HepG2 (cell line): ENCODE results near the gene TRIO. TPM values are rescaled to one million over a fixed set of nuclear protein-coding genes. Genes with fewer than 3 reads are reported as not detected.

Experiments
- AKAP8 ChIP-seq: sonication (generic); formaldehyde crosslinking; IDR thresholded peaks from 2 replicates; pipeline ENCODE4 v1.5.1; 2020; ENCODE audit warnings: mild to moderate bottlenecking, missing genetic modification reagents
- NFYB ChIP-seq: sonication (generic); formaldehyde crosslinking; IDR thresholded peaks from 2 replicates; pipeline ENCODE4 v1.4.0; 2020; ENCODE audit warnings: missing genetic modification reagents
- TAF15 ChIP-seq: fragments of 200-400 bp; formaldehyde crosslinking; IDR thresholded peaks from one replicate; pipeline ENCODE4 v1.6.1; 2018; ENCODE audit warnings: mild to moderate bottlenecking, low read depth, low read length; ENCODE audit not compliant: poor library complexity, severe bottlenecking
- USF2 ChIP-seq, 2 experiments: sonication (generic) in 1 of 2; formaldehyde crosslinking in 1 of 2; IDR thresholded peaks; 2 replicates each; pipeline versions ENCODE4 v1.5.1 to v1.6.1; 2011 to 2020; ENCODE audit warnings: borderline replicate concordance in 1 of 2, low read depth in 1 of 2, low read length in 1 of 2, mild to moderate bottlenecking in 1 of 2, missing genetic modification reagents in 1 of 2, moderate library complexity in 1 of 2
- ZBTB44 ChIP-seq: sonication (generic); formaldehyde crosslinking; IDR thresholded peaks from 2 replicates; pipeline ENCODE4 v1.4.0; 2020; ENCODE audit warnings: missing genetic modification reagents
- ZFP36L2 ChIP-seq: sonication (generic); formaldehyde crosslinking; IDR thresholded peaks from 2 replicates; pipeline ENCODE4 v1.4.0; 2020; ENCODE audit warnings: missing genetic modification reagents
- ZNF597 ChIP-seq: sonication (generic); formaldehyde crosslinking; IDR thresholded peaks from 2 replicates; pipeline ENCODE4 v1.5.0; 2020; ENCODE audit warnings: missing genetic modification reagents
- polyA plus RNA-seq, 8 experiments: library from polyadenylated mRNA; depleted of rRNA in 3 of 8; stranded (reverse) in 7 of 8; unstranded in 1 of 8; fragments of >200 nt; fragmentation: Illumina TruSeq in 4 of 8; extraction: Trizol in 4 of 8; gene quantifications; 2 replicates each; pipeline versions ENCODE4 v1.2.1 to v1.2.3, GENCODE V29; 2011 to 2016; ENCODE audit warnings: low read depth in 4 of 8, missing spikeins in 1 of 8, mixed read lengths in 1 of 8; ENCODE audit not compliant: insufficient read depth in 1 of 8
- total RNA-seq, 5 experiments: library from RNA; depleted of rRNA; stranded (reverse); fragments of >200 nt; fragmentation: Illumina TruSeq; extraction: Trizol; gene quantifications; 2 replicates each; pipeline ENCODE4 v1.2.3, GENCODE V29; 2016; ENCODE audit warnings: low read depth in 1 of 5
- TF ChIP-seq, protein P1 (sequence below): sonication (generic); formaldehyde crosslinking; IDR thresholded peaks from 2 replicates; pipeline ENCODE4 v1.4.0; 2020; ENCODE audit warnings: missing genetic modification reagents, borderline replicate concordance

TRIO gene
- total and polyA plus RNA-seq, 2 of the 13 experiments (the other 11 are each of a cell fraction or from before 2014, with no cell fraction given), result 45.2 to 45.9 TPM

- TF ChIP-seq USF2 (IDR thresholded peaks at IDR 0.05; ENCODE audit: low read depth, low read length), result no peak
- no peak for TF ChIP-seq USF2 (CRISPR knock-in tag; IDR thresholded peaks at IDR 0.05; ENCODE audit: borderline replicate concordance)
- no peak for TF ChIP-seq TAF15
- TF ChIP-seq, protein P1, sequence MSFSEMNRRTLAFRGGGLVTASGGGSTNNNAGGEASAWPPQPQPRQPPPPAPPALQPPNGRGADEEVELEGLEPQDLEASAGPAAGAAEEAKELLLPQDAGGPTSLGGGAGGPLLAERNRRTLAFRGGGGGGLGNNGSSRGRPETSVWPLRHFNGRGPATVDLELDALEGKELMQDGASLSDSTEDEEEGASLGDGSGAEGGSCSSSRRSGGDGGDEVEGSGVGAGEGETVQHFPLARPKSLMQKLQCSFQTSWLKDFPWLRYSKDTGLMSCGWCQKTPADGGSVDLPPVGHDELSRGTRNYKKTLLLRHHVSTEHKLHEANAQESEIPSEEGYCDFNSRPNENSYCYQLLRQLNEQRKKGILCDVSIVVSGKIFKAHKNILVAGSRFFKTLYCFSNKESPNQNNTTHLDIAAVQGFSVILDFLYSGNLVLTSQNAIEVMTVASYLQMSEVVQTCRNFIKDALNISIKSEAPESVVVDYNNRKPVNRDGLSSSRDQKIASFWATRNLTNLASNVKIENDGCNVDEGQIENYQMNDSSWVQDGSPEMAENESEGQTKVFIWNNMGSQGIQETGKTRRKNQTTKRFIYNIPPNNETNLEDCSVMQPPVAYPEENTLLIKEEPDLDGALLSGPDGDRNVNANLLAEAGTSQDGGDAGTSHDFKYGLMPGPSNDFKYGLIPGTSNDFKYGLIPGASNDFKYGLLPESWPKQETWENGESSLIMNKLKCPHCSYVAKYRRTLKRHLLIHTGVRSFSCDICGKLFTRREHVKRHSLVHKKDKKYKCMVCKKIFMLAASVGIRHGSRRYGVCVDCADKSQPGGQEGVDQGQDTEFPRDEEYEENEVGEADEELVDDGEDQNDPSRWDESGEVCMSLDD (CRISPR knock-in tag), result no peak
- no peak for TF ChIP-seq ZFP36L2 (CRISPR knock-in tag)
- no peak for TF ChIP-seq AKAP8 (CRISPR knock-in tag)
- TF ChIP-seq NFYB (CRISPR knock-in tag), result no peak
- TF ChIP-seq ZNF597 (CRISPR knock-in tag), result no peak
- TF ChIP-seq ZBTB44 (CRISPR knock-in tag), result no peak
Measured at GRCh38 chr5:14212838-14213237, 69.7 kb downstream of the TRIO start (continued).
